SK-N-SH (cell line): ENCODE measurements around the gene CABLES2. TPM values are rescaled to one million over a fixed set of nuclear protein-coding genes. Genes with fewer than 3 reads are reported as not detected.

Experiments
- CTCF ChIA-PET: fragments of 300-600, 350-600 bp; formaldehyde crosslinking; extraction: SDS; loops from one replicate; lab custom pipeline; 2021; lab: Yijun Ruan, JAX
- POLR2A ChIA-PET: fragments of 350-600 bp; sonication (Branson Sonifier 250); formaldehyde crosslinking; extraction: SDS; loops from one replicate; lab custom pipeline; 2020; ENCODE audit warnings: antibody characterized with exemption, inconsistent platforms; lab: Yijun Ruan, JAX
- DNase-seq: peaks from one replicate; pipeline ENCODE4 v3.0.0; 2012
- H2AFZ ChIP-seq: fragments of 200-600 bp; sonication (generic); 2 replicates; pipeline ENCODE4 v1.8.1; 2016; ENCODE audit warnings: antibody characterized with exemption, mild to moderate bottlenecking, low read depth
- H3F3A ChIP-seq: fragments of 200-600 bp; sonication (generic); replicated peaks from 2 replicates; pipeline ENCODE3; 2016; ENCODE audit warnings: antibody characterized with exemption, mild to moderate bottlenecking; ENCODE audit not compliant: insufficient read depth
- H3K27ac ChIP-seq, 2 experiments: fragments of 200-500 bp in 1 of 2; fragments of 200-600 bp in 1 of 2; sonication (Bioruptor generic) in 1 of 2; sonication (generic), shearing (Covaris generic) in 1 of 2; 2 replicates each; pipeline versions ENCODE4 v1.5.1 to v1.6.1; 2014 to 2016; ENCODE audit warnings: low read depth in 2 of 2, inconsistent platforms in 1 of 2, low read length in 1 of 2, mild to moderate bottlenecking in 1 of 2, mixed read lengths in 1 of 2
- H3K27me3 ChIP-seq: fragments of 200-600 bp; sonication (generic), shearing (Covaris generic); 2 replicates; pipeline ENCODE4 v1.6.1; 2016; ENCODE audit warnings: mixed run types; ENCODE audit not compliant: insufficient read depth
- H3K36me3 ChIP-seq, 2 experiments: fragments of 200-500 bp in 1 of 2; fragments of 200-600 bp in 1 of 2; sonication (Bioruptor generic) in 1 of 2; sonication (generic) in 1 of 2; replicated peaks in 1 of 2; 2 replicates each; pipeline versions ENCODE3 to v1.5.1; 2014 to 2016; ENCODE audit warnings: low read length in 1 of 2, mild to moderate bottlenecking in 1 of 2; ENCODE audit not compliant: insufficient read depth in 2 of 2, control insufficient read depth in 1 of 2
- H3K4me1 ChIP-seq, 2 experiments: fragments of 200-500 bp in 1 of 2; fragments of 200-600 bp in 1 of 2; sonication (Bioruptor generic) in 1 of 2; sonication (generic), shearing (Covaris generic) in 1 of 2; 2 replicates each; pipeline versions ENCODE4 v1.5.1 to v1.6.1; 2014 to 2016; ENCODE audit warnings: low read depth in 1 of 2, low read length in 1 of 2, mixed run types in 1 of 2; ENCODE audit not compliant: insufficient read depth in 2 of 2, control insufficient read depth in 1 of 2
- H3K4me2 ChIP-seq: fragments of 200-600 bp; sonication (generic), shearing (Covaris generic); 2 replicates; pipeline ENCODE4 v1.6.1; 2017; ENCODE audit warnings: mixed run types
- H3K4me3 ChIP-seq, 2 experiments: fragments of 200-500 bp in 1 of 2; fragments of 200-600 bp in 1 of 2; sonication (Bioruptor generic) in 1 of 2; sonication (generic), shearing (Covaris generic) in 1 of 2; 2 replicates each; pipeline versions ENCODE4 v1.5.1 to v1.8.1; 2014 to 2016; ENCODE audit warnings: low read depth in 2 of 2, inconsistent platforms in 1 of 2, low read length in 1 of 2, mild to moderate bottlenecking in 1 of 2, mixed read lengths in 1 of 2, moderate library complexity in 1 of 2
- H3K79me2 ChIP-seq: fragments of 200-600 bp; sonication (generic); 2 replicates; pipeline ENCODE4 v1.8.1; 2017; ENCODE audit warnings: mild to moderate bottlenecking; ENCODE audit not compliant: insufficient read depth
- H3K9ac ChIP-seq: fragments of 200-600 bp; sonication (generic); 2 replicates; pipeline ENCODE4 v1.6.1; 2017; ENCODE audit warnings: mixed run types
- H3K9me2 ChIP-seq: fragments of 200-600 bp; sonication (generic); 2 replicates; pipeline ENCODE4 v1.6.1; 2017; ENCODE audit warnings: mixed run types
- H3K9me3 ChIP-seq: fragments of 200-600 bp; sonication (generic); 2 replicates; pipeline ENCODE4 v1.6.1; 2017; ENCODE audit warnings: mixed run types, mild to moderate bottlenecking, moderate library complexity
- H4K20me1 ChIP-seq: fragments of 200-600 bp; sonication (generic); 2 replicates; pipeline ENCODE4 v1.6.1; 2017; ENCODE audit warnings: mild to moderate bottlenecking, mixed run types; ENCODE audit not compliant: insufficient read depth
- EP300 ChIP-seq, 2 experiments: IDR thresholded peaks; 2 replicates each; pipeline versions ENCODE4 v1.4.0 to v1.6.1; 2012; ENCODE audit warnings: borderline replicate concordance in 1 of 2, low read depth in 1 of 2, low read length in 1 of 2
- MXI1 ChIP-seq: IDR thresholded peaks from 2 replicates; pipeline ENCODE4 v1.6.1; 2012; ENCODE audit warnings: mild to moderate bottlenecking, low read depth, low read length, improper control_type of control experiment
- NFIC ChIP-seq: IDR thresholded peaks from 2 replicates; pipeline ENCODE4 v1.4.0; 2012; ENCODE audit warnings: borderline replicate concordance
- NRF1 ChIP-seq: IDR thresholded peaks from 2 replicates; pipeline ENCODE4 v1.6.1; 2012; ENCODE audit warnings: low read depth, mild to moderate bottlenecking, low read length
- RCOR1 ChIP-seq: fragments of 150-350 bp; IDR thresholded peaks from 2 replicates; pipeline ENCODE4 v1.6.1; 2017; ENCODE audit warnings: antibody characterized with exemption, low read length
- RFX5 ChIP-seq: IDR thresholded peaks from 2 replicates; pipeline ENCODE4 v1.6.1; 2012; ENCODE audit warnings: mild to moderate bottlenecking, improper control_type of control experiment, low read length
- RXRA ChIP-seq: IDR thresholded peaks from 2 replicates; pipeline ENCODE4 v1.4.0; 2012; ENCODE audit warnings: low read depth, mild to moderate bottlenecking, borderline replicate concordance
- SMC3 ChIP-seq: IDR thresholded peaks from 2 replicates; pipeline ENCODE4 v1.6.1; 2012; ENCODE audit warnings: low read depth, low read length, improper control_type of control experiment
- TAF1 ChIP-seq: IDR thresholded peaks from 2 replicates; pipeline ENCODE4 v1.6.1; 2012; ENCODE audit warnings: low read depth, mild to moderate bottlenecking, low read length, moderate library complexity, borderline replicate concordance
- WGBS: methylation state at CpG from one replicate; pipeline ENCODE4 v1.1.6; 2017; ENCODE audit warnings: low lambda C conversion rate; 5-methylcytosine and 5-hydroxymethylcytosine counted together
- polyA plus RNA-seq, 3 experiments: library from polyadenylated mRNA; depleted of rRNA; stranded (reverse); fragments of >200 nt; gene quantifications; 2 replicates each; pipeline ENCODE4 v1.2.3, GENCODE V29; 2012
- TF ChIP-seq, protein P1 (sequence below): IDR thresholded peaks from 2 replicates; pipeline ENCODE4 v1.4.0; 2012; ENCODE audit warnings: low read depth
- TF ChIP-seq, protein P2 (sequence below): IDR thresholded peaks from 2 replicates; pipeline ENCODE4 v1.4.0; 2012; ENCODE audit warnings: low read depth, borderline replicate concordance
- TF ChIP-seq, protein P3 (sequence below): fragments of 200-600 bp; sonication (generic); IDR thresholded peaks from 2 replicates; pipeline ENCODE4 v1.6.1; 2017; ENCODE audit warnings: antibody characterized with exemption, mild to moderate bottlenecking, moderate library complexity

The CABLES2 gene
- polyA plus RNA-seq, 1 of the 3 experiments (the other 2 are of a cell fraction) = 4.8 TPM

GRCh38 chr20:62359043-62359490 lies 48.0 kb downstream of the CABLES2 start:
- Histone ChIP-seq H3F3A (peaks cover 3% of the 10 kb centered on the region), H3K27me3 (no peaks in the 10 kb centered on the region), H3K27ac (peak overlapping the region in 1 of 2 experiments; percentile 92; a peak in 2 of 4 replicates), H3K4me2 (no peak overlapping the region), H3K9me3 (no peaks in the 10 kb centered on the region), H3K79me2 (peaks cover 23% of the 10 kb centered on the region), H2AFZ (no peak overlapping the region), H3K9ac (no peak overlapping the region), H3K36me3 (peaks cover 0 to 7% of the 10 kb centered on the region in 2 experiments), H3K4me3 (no peak overlapping the region), H3K4me1 (peaks cover 29 to 84% of the 10 kb centered on the region in 2 experiments; a peak in 3 of 4 replicates), H3K9me2 (no peaks in the 10 kb centered on the region), H4K20me1 (peaks cover 21% of the 10 kb centered on the region; the same call in 1 of the 2 replicates)
- no peak for TF ChIP-seq NRF1
- no peak for TF ChIP-seq RCOR1
- no peak for TF ChIP-seq SMC3
- TF ChIP-seq MXI1 = no peak
- no peak for TF ChIP-seq TAF1
- TF ChIP-seq, protein P1, sequence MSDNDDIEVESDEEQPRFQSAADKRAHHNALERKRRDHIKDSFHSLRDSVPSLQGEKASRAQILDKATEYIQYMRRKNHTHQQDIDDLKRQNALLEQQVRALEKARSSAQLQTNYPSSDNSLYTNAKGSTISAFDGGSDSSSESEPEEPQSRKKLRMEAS = no peak
- TF ChIP-seq, protein P2, sequence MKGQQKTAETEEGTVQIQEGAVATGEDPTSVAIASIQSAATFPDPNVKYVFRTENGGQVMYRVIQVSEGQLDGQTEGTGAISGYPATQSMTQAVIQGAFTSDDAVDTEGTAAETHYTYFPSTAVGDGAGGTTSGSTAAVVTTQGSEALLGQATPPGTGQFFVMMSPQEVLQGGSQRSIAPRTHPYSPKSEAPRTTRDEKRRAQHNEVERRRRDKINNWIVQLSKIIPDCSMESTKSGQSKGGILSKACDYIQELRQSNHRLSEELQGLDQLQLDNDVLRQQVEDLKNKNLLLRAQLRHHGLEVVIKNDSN = no peak
- TF ChIP-seq, protein P3, sequence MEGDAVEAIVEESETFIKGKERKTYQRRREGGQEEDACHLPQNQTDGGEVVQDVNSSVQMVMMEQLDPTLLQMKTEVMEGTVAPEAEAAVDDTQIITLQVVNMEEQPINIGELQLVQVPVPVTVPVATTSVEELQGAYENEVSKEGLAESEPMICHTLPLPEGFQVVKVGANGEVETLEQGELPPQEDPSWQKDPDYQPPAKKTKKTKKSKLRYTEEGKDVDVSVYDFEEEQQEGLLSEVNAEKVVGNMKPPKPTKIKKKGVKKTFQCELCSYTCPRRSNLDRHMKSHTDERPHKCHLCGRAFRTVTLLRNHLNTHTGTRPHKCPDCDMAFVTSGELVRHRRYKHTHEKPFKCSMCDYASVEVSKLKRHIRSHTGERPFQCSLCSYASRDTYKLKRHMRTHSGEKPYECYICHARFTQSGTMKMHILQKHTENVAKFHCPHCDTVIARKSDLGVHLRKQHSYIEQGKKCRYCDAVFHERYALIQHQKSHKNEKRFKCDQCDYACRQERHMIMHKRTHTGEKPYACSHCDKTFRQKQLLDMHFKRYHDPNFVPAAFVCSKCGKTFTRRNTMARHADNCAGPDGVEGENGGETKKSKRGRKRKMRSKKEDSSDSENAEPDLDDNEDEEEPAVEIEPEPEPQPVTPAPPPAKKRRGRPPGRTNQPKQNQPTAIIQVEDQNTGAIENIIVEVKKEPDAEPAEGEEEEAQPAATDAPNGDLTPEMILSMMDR = no peak
- no peak for TF ChIP-seq RFX5
- no peak for TF ChIP-seq NFIC
- DNase-seq = no peak
- ChIA-PET POLR2A (no interaction called here), CTCF (interaction anchor here (5.5 kb wide), 1 partner anchor 24 kb away, joined by 43 read pairs; no protein-coding TSS in a partner anchor)
- WGBS = 81% methylated on average over 8 of the region's 16 CpGs

DNA sequence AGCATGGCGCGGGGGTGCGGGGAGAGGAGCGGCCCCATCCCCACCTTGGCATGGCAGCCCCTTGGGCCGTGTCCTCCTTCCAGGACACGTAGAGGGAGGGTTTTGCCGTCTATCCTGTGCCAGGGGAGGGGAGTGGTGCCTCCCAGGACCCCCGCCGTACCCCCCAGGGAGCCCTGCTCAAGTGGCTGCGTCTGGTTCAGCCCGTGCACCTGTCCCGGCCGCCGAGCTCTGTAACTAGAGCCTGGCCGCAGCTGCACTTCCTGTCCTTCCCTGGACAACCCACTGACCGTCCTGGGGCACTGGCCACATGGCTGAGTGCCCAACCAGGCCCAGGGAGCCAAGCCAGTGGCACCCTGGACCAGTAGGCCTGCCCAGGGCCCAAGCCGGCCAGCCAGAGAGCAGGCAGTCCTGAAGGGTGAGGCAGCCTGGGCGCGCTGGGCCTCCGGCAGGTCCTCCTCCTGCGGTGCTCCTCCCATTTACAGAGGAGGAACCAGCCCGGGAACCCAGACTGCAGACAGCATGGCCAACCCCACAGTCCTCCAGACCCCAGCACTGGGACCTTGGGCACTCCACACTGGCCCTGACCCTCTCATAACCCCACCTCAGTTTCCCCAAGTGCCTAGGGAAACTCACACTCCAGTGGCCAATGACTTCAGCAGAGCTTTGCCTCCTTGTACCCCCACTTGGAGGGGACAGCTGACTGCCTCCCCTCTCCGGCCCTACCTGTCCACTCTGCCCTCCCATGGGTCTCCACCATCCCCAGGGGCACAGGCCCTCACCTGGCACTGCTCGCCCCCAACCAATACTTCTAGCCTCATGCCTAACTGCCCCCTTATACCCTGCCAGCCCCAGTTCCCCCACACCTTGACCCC lies 48.7 kb downstream of the CABLES2 start:
- Histone ChIP-seq H4K20me1 (peaks cover 15% of the 10 kb centered on the region; the same call in 1 of the 2 replicates), H3K4me2 (no peak overlapping the region), H3K4me1 (peaks cover 29 to 84% of the 10 kb centered on the region in 2 experiments; a peak in 3 of 4 replicates), H3K9me3 (no peaks in the 10 kb centered on the region), H3K36me3 (peaks cover 0 to 7% of the 10 kb centered on the region in 2 experiments), H3K4me3 (no peak overlapping the region), H3K9ac (no peak overlapping the region), H2AFZ (no peak overlapping the region)
- 59% methylated on average over 11 of the region's 24 CpGs for WGBS
- ChIA-PET CTCF (interaction anchor here (1.1 to 5.5 kb wide), 3 partner anchors 10 to 58 kb away, joined by 3 to 43 read pairs (median 18); no protein-coding TSS in a partner anchor), POLR2A (interaction anchor here (1.1 kb wide), 1 partner anchor 28 kb away, joined by 3 read pairs; the partner anchor contains the start of gene RPS21)
- TF ChIP-seq NRF1 (no peak), MXI1 (0 out of 2 replicates have a peak, but pooled peaks have one; percentile 28), EP300 (IDR thresholded peaks at IDR 0.05; ENCODE audit: borderline replicate concordance in 1 of 2, low read depth in 1 of 2, low read length in 1 of 2) (0 out of 4 replicates have a peak, but pooled peaks of 1 of the 2 experiments have one; percentile 25), RXRA (no peak)
- TF ChIP-seq, all 33 proteins: peak for 2
- DNase-seq = peak; percentile 79
- peaks cover 3% of the 10 kb centered on the region for H3F3A ChIP-seq
- H3K27me3 ChIP-seq = no peaks in the 10 kb centered on the region
- peaks cover 18% of the 10 kb centered on the region for H3K79me2 ChIP-seq
- H3K9me2 ChIP-seq = no peaks in the 10 kb centered on the region
- H3K27ac ChIP-seq = peak overlapping the region in 1 of 2 experiments; percentile 92; a peak in 2 of 4 replicates
